ENCODE results near the gene LRRFIP1.

DNA sequence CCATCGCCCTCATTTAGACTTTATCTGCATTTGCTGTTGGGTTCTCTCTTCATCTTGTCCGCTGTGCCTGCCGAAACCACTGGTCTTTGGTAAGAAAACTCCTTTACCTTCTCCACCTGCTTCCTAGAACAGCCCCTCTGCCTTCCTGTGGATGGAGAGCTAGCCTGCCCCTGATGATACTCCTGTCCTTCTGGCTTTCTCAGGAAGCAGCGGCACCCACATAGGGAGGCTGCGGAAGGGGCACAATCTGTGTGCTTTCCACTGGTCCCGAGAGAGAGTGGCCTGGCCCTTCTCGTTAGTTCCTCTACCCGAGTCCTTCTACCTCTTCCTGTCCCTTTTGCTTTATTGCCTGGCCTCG lies 90.9 kb downstream of the LRRFIP1 start:
- TF ChIP-seq, protein P1, sequence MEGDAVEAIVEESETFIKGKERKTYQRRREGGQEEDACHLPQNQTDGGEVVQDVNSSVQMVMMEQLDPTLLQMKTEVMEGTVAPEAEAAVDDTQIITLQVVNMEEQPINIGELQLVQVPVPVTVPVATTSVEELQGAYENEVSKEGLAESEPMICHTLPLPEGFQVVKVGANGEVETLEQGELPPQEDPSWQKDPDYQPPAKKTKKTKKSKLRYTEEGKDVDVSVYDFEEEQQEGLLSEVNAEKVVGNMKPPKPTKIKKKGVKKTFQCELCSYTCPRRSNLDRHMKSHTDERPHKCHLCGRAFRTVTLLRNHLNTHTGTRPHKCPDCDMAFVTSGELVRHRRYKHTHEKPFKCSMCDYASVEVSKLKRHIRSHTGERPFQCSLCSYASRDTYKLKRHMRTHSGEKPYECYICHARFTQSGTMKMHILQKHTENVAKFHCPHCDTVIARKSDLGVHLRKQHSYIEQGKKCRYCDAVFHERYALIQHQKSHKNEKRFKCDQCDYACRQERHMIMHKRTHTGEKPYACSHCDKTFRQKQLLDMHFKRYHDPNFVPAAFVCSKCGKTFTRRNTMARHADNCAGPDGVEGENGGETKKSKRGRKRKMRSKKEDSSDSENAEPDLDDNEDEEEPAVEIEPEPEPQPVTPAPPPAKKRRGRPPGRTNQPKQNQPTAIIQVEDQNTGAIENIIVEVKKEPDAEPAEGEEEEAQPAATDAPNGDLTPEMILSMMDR (IDR thresholded peaks at IDR 0.05; ENCODE audit: borderline replicate concordance, extremely low read depth, low read length, poor library complexity, severe bottlenecking), result no peak
- TF ChIP-seq EZH2 (IDR thresholded peaks at IDR 0.05; ENCODE audit: borderline replicate concordance, low read depth, low read length, severe bottlenecking), result no peak
